GM12878 (cell line): ENCODE results near the gene PFKL. TPM values are rescaled to one million over a fixed set of nuclear protein-coding genes. Genes with fewer than 3 reads are reported as not detected.

Experiments
- ATAC-seq: fragments of 200-7000 bp; cut with Tn5 transposase; 3 replicates; pipeline ENCODE4 v1.9.1; 2020; ENCODE audit warnings: mild to moderate bottlenecking, moderate library complexity
- BruUV-seq: library from RNA; stranded (reverse); fragments of 400-500 nt; replicated peaks from 2 replicates; lab custom pipeline; 2021; lab: Mats Ljungman, UMichigan
- CTCF ChIA-PET: fragments of 300-600 bp; sonication (Branson Sonifier 250); formaldehyde crosslinking; extraction: SDS; loops from one replicate; lab custom pipeline; 2021; ENCODE audit warnings: inconsistent platforms; lab: Yijun Ruan, JAX
- POLR2A ChIA-PET: fragments of 350-600 bp; formaldehyde crosslinking; extraction: SDS; loops from one replicate; lab custom pipeline; 2021; ENCODE audit warnings: inconsistent platforms; lab: Charles Lee
- RAD21 ChIA-PET: fragments of 300-600 bp; sonication (Branson Sonifier 250); formaldehyde crosslinking; loops from one replicate; lab custom pipeline; 2023; ENCODE audit warnings: antibody characterized with exemption; ENCODE audit not compliant: unreplicated experiment; lab: Charles Lee
- SMC1A ChIA-PET: fragments of 300-600 bp; sonication (Branson Sonifier 250); formaldehyde crosslinking; loops from one replicate; lab custom pipeline; 2023; ENCODE audit not compliant: unreplicated experiment, uncharacterized antibody; lab: Charles Lee
- DNase-seq: peaks from one replicate; pipeline ENCODE4 v3.0.0-alpha.2; 2011; ENCODE audit warnings: low read depth, low spot score
- FAIRE-seq: peaks from 3 replicates; lab custom pipeline; 2011; peaks lifted over from hg19 to GRCh38; lab: Jason Lieb, UNC
- H2AFZ ChIP-seq: 2 replicates; pipeline ENCODE4 v1.6.0; 2011; ENCODE audit warnings: low read depth, low read length, control low read depth; ENCODE audit not compliant: control insufficient read depth
- H3K27ac ChIP-seq: 2 replicates; pipeline ENCODE4 v1.5.1; 2011; ENCODE audit warnings: control low read depth; ENCODE audit not compliant: control insufficient read depth, insufficient read depth
- H3K27me3 ChIP-seq, 2 experiments: replicated peaks in 1 of 2; 2 replicates each; pipeline versions ENCODE4 v1.6.0 to v1.6.1; 2011; ENCODE audit warnings: low read length in 1 of 2; ENCODE audit not compliant: control insufficient read depth in 2 of 2, insufficient read depth in 2 of 2
- H3K36me3 ChIP-seq, 2 experiments: 2 replicates each; pipeline ENCODE4 v1.5.1; 2011; ENCODE audit warnings: low read length in 1 of 2; ENCODE audit not compliant: control insufficient read depth in 2 of 2, insufficient read depth in 2 of 2
- H3K4me1 ChIP-seq: 2 replicates; pipeline ENCODE4 v1.6.1; 2011; ENCODE audit warnings: mild to moderate bottlenecking, low read length, moderate library complexity, mixed read lengths; ENCODE audit not compliant: control insufficient read depth, insufficient read depth
- H3K4me2 ChIP-seq: 2 replicates; pipeline ENCODE4 v1.6.0; 2011; ENCODE audit warnings: control low read depth; ENCODE audit not compliant: control insufficient read depth, insufficient read depth
- H3K4me3 ChIP-seq: fragments of 200-600 bp; sonication (generic); 2 replicates; pipeline ENCODE4 v1.5.1; 2016
- H3K79me2 ChIP-seq: 2 replicates; pipeline ENCODE4 v1.6.0; 2011; ENCODE audit warnings: low read length; ENCODE audit not compliant: control insufficient read depth, insufficient read depth
- H3K9ac ChIP-seq: 2 replicates; pipeline ENCODE4 v1.8.0; 2011; ENCODE audit warnings: low read length, control low read depth, mixed read lengths; ENCODE audit not compliant: control insufficient read depth, insufficient read depth
- H3K9me3 ChIP-seq: replicated peaks from 3 replicates; pipeline ENCODE4 v1.5.1; 2011; ENCODE audit warnings: mild to moderate bottlenecking, low read length; ENCODE audit not compliant: control insufficient read depth, insufficient read depth
- H4K20me1 ChIP-seq: 2 replicates; pipeline ENCODE4 v1.6.0; 2011; ENCODE audit not compliant: control insufficient read depth, insufficient read depth
- EZH2 ChIP-seq: IDR thresholded peaks from 2 replicates; pipeline ENCODE4 v1.6.1; 2012; ENCODE audit warnings: low read depth, mild to moderate bottlenecking, control low read depth, inconsistent platforms, low read length, borderline replicate concordance; ENCODE audit not compliant: control insufficient read depth
- FOS ChIP-seq: IDR thresholded peaks from 3 replicates; pipeline ENCODE4 v1.6.1; 2011; ENCODE audit warnings: borderline replicate concordance; ENCODE audit not compliant: insufficient read length; ENCODE audit errors: extremely low read depth
- RB1 ChIP-seq: fragments of 450-650 bp; formaldehyde crosslinking; IDR thresholded peaks from 2 replicates; pipeline ENCODE4 v1.6.1; 2017; ENCODE audit warnings: mild to moderate bottlenecking, borderline replicate concordance
- SMC3 ChIP-seq: IDR thresholded peaks from 2 replicates; pipeline ENCODE4 v1.6.1; 2011; ENCODE audit warnings: low read length, improper control_type of control experiment, borderline replicate concordance
- SREBF1 ChIP-seq: IDR thresholded peaks from 2 replicates; pipeline ENCODE4 v1.6.1; 2012; ENCODE audit warnings: mild to moderate bottlenecking, low read length
- TBL1XR1 ChIP-seq: IDR thresholded peaks from 2 replicates; pipeline ENCODE4 v1.6.1; 2012; ENCODE audit warnings: low read depth, low read length, improper control_type of control experiment
- WRNIP1 ChIP-seq: IDR thresholded peaks from 2 replicates; pipeline ENCODE4 v1.6.1; 2011; ENCODE audit warnings: low read depth, low read length, improper control_type of control experiment, borderline replicate concordance
- YY1 ChIP-seq: IDR thresholded peaks from 2 replicates; pipeline ENCODE4 v1.6.1; 2011; ENCODE audit warnings: low read depth, mild to moderate bottlenecking, low read length
- ZNF217 ChIP-seq: fragments of 450-650 bp; IDR thresholded peaks from 2 replicates; pipeline ENCODE4 v1.6.1; 2017; ENCODE audit warnings: antibody characterized with exemption, mild to moderate bottlenecking
- ZSCAN29 ChIP-seq: fragments of 450-650 bp; IDR thresholded peaks from 2 replicates; pipeline ENCODE4 v1.6.1; 2017; ENCODE audit warnings: mild to moderate bottlenecking, moderate library complexity
- WGBS: methylation state at CpG from one replicate; pipeline ENCODE4 v1.1.6; 2016; ENCODE audit warnings: low lambda C conversion rate; ENCODE audit not compliant: insufficient replicate concordance, insufficient coverage; ENCODE audit errors: missing lambda C conversion rate; 5-methylcytosine and 5-hydroxymethylcytosine counted together
- in situ Hi-C: fragments of 300-500 bp; cut with MboI; formaldehyde crosslinking; loops from 9 replicates; pipeline ENCODE4 v1.14.3; 2018; ENCODE audit warnings: mixed read lengths
- intact Hi-C: fragments of 100-400 bp; cut with micrococcal nuclease; formaldehyde crosslinking; loops from one replicate; pipeline ENCODE4 v1.14.2; 2022; ENCODE audit not compliant: unreplicated experiment
- polyA plus RNA-seq, 11 experiments: library from polyadenylated mRNA; depleted of rRNA in 4 of 11; unstranded in 6 of 11; stranded (reverse) in 5 of 11; fragments of >200 nt; fragmentation: Nextera tagmentation in 4 of 11; fragmentation: Illumina TruSeq in 1 of 11; extraction: Ambion mirVana in 4 of 11; extraction: Trizol in 1 of 11; gene quantifications; 1 replicate in 1 of 11; 2 replicates in 10 of 11; pipeline versions ENCODE4 v1.2.1 to v1.2.3, GENCODE V29; 2011 to 2016; ENCODE audit warnings: inconsistent platforms in 2 of 11, missing spikeins in 2 of 11, low read depth in 1 of 11
- total RNA-seq, 4 experiments: library from RNA; depleted of rRNA in 3 of 4; stranded (reverse); fragments of >200 nt in 3 of 4; fragmentation: Illumina TruSeq in 1 of 4; extraction: Trizol in 1 of 4; gene quantifications; 2 replicates each; pipeline versions ENCODE4 v1.2.1 to v1.2.3, GENCODE V29; 2013 to 2021
- TF ChIP-seq, protein P1 (sequence below): IDR thresholded peaks from 2 replicates; pipeline ENCODE4 v1.6.1; 2012; ENCODE audit warnings: low read depth, low read length, improper control_type of control experiment
- TF ChIP-seq, protein P2 (sequence below): fragments of 150-350 bp; IDR thresholded peaks from 2 replicates; pipeline ENCODE4 v1.6.1; 2014; ENCODE audit warnings: mild to moderate bottlenecking, low read depth, low read length
- TF ChIP-seq, protein P3 (sequence below): fragments of 450-650 bp; IDR thresholded peaks from 2 replicates; pipeline ENCODE4 v1.6.1; 2017; ENCODE audit warnings: low read depth, mild to moderate bottlenecking, moderate library complexity
- TF ChIP-seq, protein P4 (sequence below): fragments of 450-650 bp; IDR thresholded peaks from 2 replicates; pipeline ENCODE4 v1.6.1; 2016; ENCODE audit warnings: mild to moderate bottlenecking
- TF ChIP-seq, protein P5 (sequence below): IDR thresholded peaks from 2 replicates; pipeline ENCODE4 v1.6.1; 2011; ENCODE audit warnings: borderline replicate concordance, low read depth, mild to moderate bottlenecking, moderate library complexity, mixed read lengths, low read length; ENCODE audit not compliant: insufficient read depth; ENCODE audit errors: extremely low read length

The PFKL gene
- total and polyA plus RNA-seq, 10 of the 15 experiments (the other 5 are each of a cell fraction or from before 2014, with no cell fraction given): 1.2 to 192 (median 112) TPM

DNA sequence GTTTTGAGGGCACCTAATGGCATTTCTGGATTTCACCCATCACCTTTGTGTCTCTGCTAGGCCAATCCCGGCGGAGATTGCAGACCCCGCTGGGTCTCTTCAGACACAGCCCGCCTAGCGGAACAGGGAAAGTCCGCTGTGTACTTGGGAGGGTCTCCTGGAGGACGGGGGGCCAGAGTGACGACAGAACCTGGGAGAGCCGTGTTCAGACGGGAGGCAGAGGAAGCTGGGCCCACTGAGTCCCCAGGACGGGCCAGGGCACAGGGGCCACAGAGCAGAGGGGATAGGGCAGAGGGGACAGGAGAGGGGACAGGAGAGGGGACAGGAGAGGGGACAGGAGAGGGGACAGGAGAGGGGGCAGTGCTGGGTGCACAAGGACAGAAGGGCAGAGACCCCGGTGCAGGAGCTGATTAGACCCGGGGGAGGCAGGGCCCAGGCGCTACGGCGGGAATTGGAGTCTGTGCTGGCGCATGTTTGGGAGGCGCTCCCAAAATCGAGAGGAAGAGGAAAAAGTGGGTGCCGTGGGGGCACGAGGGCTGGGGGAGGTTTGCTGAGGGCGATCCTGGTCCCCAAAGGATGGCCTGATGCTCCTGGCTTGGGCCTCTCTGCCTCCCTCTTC lies 66.2 kb downstream of the PFKL start (continued):
- TF ChIP-seq, protein P1, sequence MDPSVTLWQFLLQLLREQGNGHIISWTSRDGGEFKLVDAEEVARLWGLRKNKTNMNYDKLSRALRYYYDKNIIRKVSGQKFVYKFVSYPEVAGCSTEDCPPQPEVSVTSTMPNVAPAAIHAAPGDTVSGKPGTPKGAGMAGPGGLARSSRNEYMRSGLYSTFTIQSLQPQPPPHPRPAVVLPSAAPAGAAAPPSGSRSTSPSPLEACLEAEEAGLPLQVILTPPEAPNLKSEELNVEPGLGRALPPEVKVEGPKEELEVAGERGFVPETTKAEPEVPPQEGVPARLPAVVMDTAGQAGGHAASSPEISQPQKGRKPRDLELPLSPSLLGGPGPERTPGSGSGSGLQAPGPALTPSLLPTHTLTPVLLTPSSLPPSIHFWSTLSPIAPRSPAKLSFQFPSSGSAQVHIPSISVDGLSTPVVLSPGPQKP: no peak
- TF ChIP-seq, protein P2, sequence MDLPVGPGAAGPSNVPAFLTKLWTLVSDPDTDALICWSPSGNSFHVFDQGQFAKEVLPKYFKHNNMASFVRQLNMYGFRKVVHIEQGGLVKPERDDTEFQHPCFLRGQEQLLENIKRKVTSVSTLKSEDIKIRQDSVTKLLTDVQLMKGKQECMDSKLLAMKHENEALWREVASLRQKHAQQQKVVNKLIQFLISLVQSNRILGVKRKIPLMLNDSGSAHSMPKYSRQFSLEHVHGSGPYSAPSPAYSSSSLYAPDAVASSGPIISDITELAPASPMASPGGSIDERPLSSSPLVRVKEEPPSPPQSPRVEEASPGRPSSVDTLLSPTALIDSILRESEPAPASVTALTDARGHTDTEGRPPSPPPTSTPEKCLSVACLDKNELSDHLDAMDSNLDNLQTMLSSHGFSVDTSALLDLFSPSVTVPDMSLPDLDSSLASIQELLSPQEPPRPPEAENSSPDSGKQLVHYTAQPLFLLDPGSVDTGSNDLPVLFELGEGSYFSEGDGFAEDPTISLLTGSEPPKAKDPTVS: no peak

DNA sequence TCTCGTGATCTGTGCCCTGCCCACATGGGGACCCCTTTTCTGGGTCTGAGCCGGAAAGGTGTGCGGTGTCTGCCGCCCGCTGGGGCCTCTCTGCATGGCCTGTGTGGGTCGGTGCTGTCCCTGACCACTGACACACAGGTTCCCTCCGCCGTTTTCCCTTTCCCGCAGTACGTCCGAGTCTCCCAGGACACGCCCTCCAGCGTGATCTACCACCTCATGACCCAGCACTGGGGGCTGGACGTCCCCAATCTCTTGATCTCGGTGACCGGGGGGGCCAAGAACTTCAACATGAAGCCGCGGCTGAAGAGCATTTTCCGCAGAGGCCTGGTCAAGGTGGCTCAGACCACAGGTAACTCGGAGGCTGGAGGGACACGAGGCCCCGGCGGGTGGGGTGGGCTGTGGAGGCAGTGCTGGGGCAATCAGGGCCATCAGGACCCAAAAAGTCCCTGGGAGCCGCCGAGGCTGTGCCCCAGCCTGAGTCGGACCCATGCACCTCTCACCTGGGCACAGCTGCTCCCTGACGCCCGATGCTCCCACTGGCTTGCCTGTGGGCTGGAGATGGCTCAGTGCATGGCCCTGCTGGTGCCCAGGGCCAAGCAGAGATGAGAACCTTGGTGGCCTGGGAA lies 66.8 kb downstream of the PFKL start:
- in situ Hi-C loops: no loop called here
- SMC1A ChIA-PET: no interaction called here
- Histone ChIP-seq H3K4me1 (no peaks in the 10 kb centered on the region), H2AFZ (no peak overlapping the region), H3K79me2 (no peaks in the 10 kb centered on the region), H3K36me3 (no peaks in the 10 kb centered on the region), H4K20me1 (no peaks in the 10 kb centered on the region), H3K4me3 (no peak overlapping the region), H3K27ac (no peak overlapping the region), H3K27me3 (no peaks in the 10 kb centered on the region), H3K4me2 (no peak overlapping the region), H3K9ac (no peak overlapping the region), H3K9me3 (no peaks in the 10 kb centered on the region; the same call in 2 of the 3 replicates)
- DNase-seq (no peak), FAIRE-seq (no peak), ATAC-seq (no peak)
- RAD21 ChIA-PET: no interaction called here
- no TSS peak for BruUV-seq
- CTCF ChIA-PET: no interaction called here
- POLR2A ChIA-PET: no interaction called here
- intact Hi-C loops: no loop called here
- WGBS: 71% methylated on average over 28 of the region's 28 CpGs
- no peak for TF ChIP-seq RB1
- TF ChIP-seq, protein P3, sequence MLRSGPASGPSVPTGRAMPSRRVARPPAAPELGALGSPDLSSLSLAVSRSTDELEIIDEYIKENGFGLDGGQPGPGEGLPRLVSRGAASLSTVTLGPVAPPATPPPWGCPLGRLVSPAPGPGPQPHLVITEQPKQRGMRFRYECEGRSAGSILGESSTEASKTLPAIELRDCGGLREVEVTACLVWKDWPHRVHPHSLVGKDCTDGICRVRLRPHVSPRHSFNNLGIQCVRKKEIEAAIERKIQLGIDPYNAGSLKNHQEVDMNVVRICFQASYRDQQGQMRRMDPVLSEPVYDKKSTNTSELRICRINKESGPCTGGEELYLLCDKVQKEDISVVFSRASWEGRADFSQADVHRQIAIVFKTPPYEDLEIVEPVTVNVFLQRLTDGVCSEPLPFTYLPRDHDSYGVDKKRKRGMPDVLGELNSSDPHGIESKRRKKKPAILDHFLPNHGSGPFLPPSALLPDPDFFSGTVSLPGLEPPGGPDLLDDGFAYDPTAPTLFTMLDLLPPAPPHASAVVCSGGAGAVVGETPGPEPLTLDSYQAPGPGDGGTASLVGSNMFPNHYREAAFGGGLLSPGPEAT: no peak
- no peak for TF ChIP-seq FOS
- no peak for TF ChIP-seq ZSCAN29
- no peak for TF ChIP-seq ZNF217
- TF ChIP-seq EZH2: no peak
- TF ChIP-seq, protein P4, sequence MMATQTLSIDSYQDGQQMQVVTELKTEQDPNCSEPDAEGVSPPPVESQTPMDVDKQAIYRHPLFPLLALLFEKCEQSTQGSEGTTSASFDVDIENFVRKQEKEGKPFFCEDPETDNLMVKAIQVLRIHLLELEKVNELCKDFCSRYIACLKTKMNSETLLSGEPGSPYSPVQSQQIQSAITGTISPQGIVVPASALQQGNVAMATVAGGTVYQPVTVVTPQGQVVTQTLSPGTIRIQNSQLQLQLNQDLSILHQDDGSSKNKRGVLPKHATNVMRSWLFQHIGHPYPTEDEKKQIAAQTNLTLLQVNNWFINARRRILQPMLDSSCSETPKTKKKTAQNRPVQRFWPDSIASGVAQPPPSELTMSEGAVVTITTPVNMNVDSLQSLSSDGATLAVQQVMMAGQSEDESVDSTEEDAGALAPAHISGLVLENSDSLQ: no peak
- no peak for TF ChIP-seq YY1
- TF ChIP-seq, protein P5, sequence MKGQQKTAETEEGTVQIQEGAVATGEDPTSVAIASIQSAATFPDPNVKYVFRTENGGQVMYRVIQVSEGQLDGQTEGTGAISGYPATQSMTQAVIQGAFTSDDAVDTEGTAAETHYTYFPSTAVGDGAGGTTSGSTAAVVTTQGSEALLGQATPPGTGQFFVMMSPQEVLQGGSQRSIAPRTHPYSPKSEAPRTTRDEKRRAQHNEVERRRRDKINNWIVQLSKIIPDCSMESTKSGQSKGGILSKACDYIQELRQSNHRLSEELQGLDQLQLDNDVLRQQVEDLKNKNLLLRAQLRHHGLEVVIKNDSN: no peak
- no peak for TF ChIP-seq SREBF1
- no peak for TF ChIP-seq SMC3
- no peak for TF ChIP-seq WRNIP1
- no peak for TF ChIP-seq TBL1XR1
